ENCODE results near the gene FAM171A2.

DNA sequence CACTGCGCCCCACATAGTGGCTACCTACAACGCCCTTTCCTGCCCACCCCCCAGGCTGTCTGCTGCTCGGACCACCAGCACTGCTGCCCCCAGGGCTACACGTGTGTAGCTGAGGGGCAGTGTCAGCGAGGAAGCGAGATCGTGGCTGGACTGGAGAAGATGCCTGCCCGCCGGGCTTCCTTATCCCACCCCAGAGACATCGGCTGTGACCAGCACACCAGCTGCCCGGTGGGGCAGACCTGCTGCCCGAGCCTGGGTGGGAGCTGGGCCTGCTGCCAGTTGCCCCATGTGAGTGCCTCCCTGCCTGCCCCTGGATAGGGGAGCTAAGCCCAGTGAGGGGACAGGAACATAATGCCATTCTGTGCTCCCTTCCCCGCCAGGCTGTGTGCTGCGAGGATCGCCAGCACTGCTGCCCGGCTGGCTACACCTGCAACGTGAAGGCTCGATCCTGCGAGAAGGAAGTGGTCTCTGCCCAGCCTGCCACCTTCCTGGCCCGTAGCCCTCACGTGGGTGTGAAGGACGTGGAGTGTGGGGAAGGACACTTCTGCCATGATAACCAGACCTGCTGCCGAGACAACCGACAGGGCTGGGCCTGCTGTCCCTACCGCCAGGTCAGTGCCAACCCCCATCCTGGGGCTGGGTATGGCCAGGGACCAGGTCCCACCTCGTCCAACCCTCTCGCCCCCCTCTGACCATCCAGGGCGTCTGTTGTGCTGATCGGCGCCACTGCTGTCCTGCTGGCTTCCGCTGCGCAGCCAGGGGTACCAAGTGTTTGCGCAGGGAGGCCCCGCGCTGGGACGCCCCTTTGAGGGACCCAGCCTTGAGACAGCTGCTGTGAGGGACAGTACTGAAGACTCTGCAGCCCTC is 11.5 kb downstream of the FAM171A2 start:
- TF ChIP-seq POLR2A (IDR thresholded peaks at IDR 0.05; ENCODE audit: extremely low read depth, insufficient read length), result no peak
- TF ChIP-seq, protein P1, sequence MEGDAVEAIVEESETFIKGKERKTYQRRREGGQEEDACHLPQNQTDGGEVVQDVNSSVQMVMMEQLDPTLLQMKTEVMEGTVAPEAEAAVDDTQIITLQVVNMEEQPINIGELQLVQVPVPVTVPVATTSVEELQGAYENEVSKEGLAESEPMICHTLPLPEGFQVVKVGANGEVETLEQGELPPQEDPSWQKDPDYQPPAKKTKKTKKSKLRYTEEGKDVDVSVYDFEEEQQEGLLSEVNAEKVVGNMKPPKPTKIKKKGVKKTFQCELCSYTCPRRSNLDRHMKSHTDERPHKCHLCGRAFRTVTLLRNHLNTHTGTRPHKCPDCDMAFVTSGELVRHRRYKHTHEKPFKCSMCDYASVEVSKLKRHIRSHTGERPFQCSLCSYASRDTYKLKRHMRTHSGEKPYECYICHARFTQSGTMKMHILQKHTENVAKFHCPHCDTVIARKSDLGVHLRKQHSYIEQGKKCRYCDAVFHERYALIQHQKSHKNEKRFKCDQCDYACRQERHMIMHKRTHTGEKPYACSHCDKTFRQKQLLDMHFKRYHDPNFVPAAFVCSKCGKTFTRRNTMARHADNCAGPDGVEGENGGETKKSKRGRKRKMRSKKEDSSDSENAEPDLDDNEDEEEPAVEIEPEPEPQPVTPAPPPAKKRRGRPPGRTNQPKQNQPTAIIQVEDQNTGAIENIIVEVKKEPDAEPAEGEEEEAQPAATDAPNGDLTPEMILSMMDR (IDR thresholded peaks at IDR 0.05; ENCODE audit: low read depth, low read length), result no peak
- TF ChIP-seq, protein P2, sequence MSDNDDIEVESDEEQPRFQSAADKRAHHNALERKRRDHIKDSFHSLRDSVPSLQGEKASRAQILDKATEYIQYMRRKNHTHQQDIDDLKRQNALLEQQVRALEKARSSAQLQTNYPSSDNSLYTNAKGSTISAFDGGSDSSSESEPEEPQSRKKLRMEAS (IDR thresholded peaks at IDR 0.05; ENCODE audit: low read depth, low read length), result no peak
- TF ChIP-seq MYC (IDR thresholded peaks at IDR 0.05; ENCODE audit: low read depth, low read length), result no peak

Measured in NB4 (cell line).